Motor neuron (in vitro differentiated cells): Measurements from ENCODE around the gene HS1BP3. TPM values are rescaled to one million over a fixed set of nuclear protein-coding genes. Genes with fewer than 3 reads are reported as not detected.

Experiments
- ATAC-seq, 8 experiments: fragments of 200-7000 bp; cut with Tn5 transposase; replicated peaks in 6 of 8; 2 replicates each; pipeline ENCODE4 v1.8.0; 2021; ENCODE audit warnings: mild to moderate bottlenecking in 8 of 8, moderate library complexity in 8 of 8
- H3K27ac ChIP-seq, 2 donors: fragments of 250-450 bp; sonication (Bioruptor Pico); 2 replicates each; pipeline ENCODE4 v1.9.0; 2021; ENCODE audit warnings: antibody characterized with exemption in 2 of 2, mild to moderate bottlenecking in 2 of 2, moderate library complexity in 1 of 2
- H3K4me1 ChIP-seq, 2 donors: fragments of 250-450 bp; sonication (Bioruptor Pico); replicated peaks in 1 of 2; 2 replicates each; pipeline ENCODE4 v1.6.1; 2021; ENCODE audit warnings: antibody characterized with exemption in 2 of 2, mild to moderate bottlenecking in 2 of 2, moderate library complexity in 1 of 2
- H3K4me3 ChIP-seq, 5 donors: fragments of 250-450 bp; sonication (Bioruptor Pico); 2 replicates each; pipeline ENCODE4 v1.9.0; 2021; ENCODE audit warnings: antibody characterized with exemption in 5 of 5, mild to moderate bottlenecking in 5 of 5, moderate library complexity in 4 of 5
- WGBS, 10 experiments: fragments of 450-650 bp; shearing (Covaris generic); methylation state at CpG; one replicate each; pipeline ENCODE4 v1.0.0; 2022; 5-methylcytosine and 5-hydroxymethylcytosine counted together
- in situ Hi-C, 9 experiments: fragments of 400-800 bp; cut with MboI; loops; one replicate each; pipeline ENCODE4 v1.15.0; 2021; ENCODE audit warnings: low sequenced_read_pairs in 9 of 9, low pct_unique_long_range_greater_than_20kb in 2 of 9; ENCODE audit not compliant: unreplicated experiment in 9 of 9
- total RNA-seq, 8 experiments: library from RNA; unstranded; fragments of 300-600 nt; gene quantifications; 2 replicates each; pipeline versions ENCODE4 v1.2.3 to v1.2.4, GENCODE V29; 2022

HS1BP3 gene
- total RNA-seq, 8 experiments from 2014 or later, result 6.8 to 29.2 (median 11.2) TPM

- in situ Hi-C loops, result loop anchor here in 4 of 9 experiments (25.0 kb wide), 2 partner anchors 192 to 517 kb away; partner anchors contain the start of gene RHOB (in 3 of the 4)
- no peak overlapping the region for H3K4me3 ChIP-seq
- 80 to 100% (median 100%) methylated on average over 2 to 3 of the region's 6 CpGs; no CpG with 5 or more reads in 7 of the 10 experiments for WGBS, 10 experiments
- no peak for ATAC-seq
- no peak overlapping the region for H3K27ac ChIP-seq
- peaks cover 0 to 9% of the 10 kb centered on the region in 2 donors for H3K4me1 ChIP-seq
Measured at GRCh38 chr2:20629181-20629580, 21.7 kb downstream of the HS1BP3 start.

DNA sequence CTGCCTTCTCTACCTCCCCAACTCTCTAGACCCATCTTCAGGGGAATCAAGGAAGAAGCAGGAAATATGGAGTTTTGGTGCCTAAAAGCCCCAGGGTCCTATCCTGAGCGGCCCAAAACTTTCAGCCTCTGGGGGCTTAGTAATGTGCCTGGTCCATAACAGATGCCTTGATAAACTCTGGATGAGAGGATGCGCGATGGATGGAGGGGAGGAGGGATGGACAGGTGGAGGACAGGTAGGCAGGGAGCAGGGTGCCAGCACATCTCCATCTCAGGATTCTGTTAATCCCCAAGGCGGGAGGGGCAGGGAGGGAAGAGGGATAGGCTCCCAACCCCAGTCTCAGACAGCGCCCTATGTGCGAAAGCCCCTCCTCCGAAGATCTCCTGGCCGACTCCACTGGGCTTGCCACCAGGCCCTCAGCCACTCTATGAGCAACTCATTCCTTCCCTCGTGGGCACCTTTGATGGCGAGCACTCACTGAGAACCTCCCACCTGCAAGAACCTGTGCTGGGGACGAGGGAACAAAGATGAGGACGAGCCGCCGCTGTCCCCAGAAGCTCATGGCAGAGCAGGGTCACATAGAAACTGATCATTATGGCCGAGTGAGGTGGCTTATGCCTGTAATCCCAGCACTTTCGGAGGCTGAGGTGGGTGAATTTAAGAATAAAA lies 23.1 kb downstream of the HS1BP3 start:
- no peak overlapping the region for H3K4me3 ChIP-seq
- 70 to 100% (median 94%) methylated on average over 1 to 10 of the region's 16 CpGs; no CpG with 5 or more reads in 2 of the 10 experiments for WGBS, 10 experiments
- no peak for ATAC-seq
- H3K4me1 ChIP-seq, result peaks cover 8 to 9% of the 10 kb centered on the region in 2 donors
- no peak overlapping the region for H3K27ac ChIP-seq
- in situ Hi-C loops, result loop anchor here in 4 of 9 experiments (25.0 kb wide), 2 partner anchors 191 to 516 kb away; partner anchors contain the start of gene RHOB (in 3 of the 4)

DNA sequence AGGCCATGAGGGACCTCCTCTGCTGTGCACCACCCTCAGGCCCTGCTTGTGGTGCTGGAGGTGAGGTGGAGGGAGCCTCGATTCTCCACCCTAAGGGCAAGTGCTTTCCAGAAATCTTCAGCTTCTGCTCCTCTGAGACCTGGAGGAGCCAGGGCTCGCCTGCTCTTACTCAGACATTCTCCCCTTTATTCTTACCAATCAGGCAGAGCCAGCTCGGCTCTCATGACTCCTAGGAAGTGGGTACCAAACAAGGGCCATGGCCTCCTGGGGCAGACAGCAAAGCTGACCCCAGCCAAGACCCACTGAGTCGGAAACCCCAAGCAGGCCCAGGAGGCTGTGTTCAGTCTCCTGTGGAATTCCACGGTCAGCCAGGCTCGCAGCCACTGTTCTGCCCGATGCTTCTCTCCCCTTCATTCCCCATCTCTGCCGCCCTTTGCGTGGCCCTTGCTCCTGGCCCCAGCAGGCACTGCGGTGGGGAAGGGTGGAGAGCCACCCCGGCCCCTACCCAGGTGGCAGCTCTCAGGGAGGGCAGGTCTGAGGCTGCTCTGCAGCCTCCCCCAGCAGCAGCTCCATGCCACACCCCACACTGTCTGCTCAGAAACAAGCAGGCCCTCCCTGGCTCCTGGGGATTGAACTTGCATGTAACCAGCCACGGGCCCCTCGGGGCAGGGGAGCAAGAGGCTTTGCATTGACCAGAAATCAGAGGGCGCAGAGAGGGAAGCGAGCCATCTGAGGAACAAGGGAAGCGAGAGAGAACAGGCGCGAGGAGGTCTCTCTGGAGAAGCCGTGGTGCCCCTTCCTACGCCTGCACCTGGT lies 24.0 kb downstream of the HS1BP3 start:
- ATAC-seq, result peak in 4 of 8 experiments; percentile 13 to 82 (median 70)
- Histone ChIP-seq H3K4me3 (no peak overlapping the region), H3K4me1 (peaks cover 9 to 12% of the 10 kb centered on the region in 2 donors), H3K27ac (no peak overlapping the region)
- WGBS, 10 experiments, result 57 to 100% (median 93%) methylated on average over 1 to 7 of the region's 20 CpGs; no CpG with 5 or more reads in 3 of the 10 experiments
- in situ Hi-C loops, result loop anchor here in 4 of 9 experiments (25.0 kb wide), 2 partner anchors 190 to 515 kb away; partner anchors contain the start of gene RHOB (in 3 of the 4)

GRCh38 chr2:20626392-20626697 lies 24.6 kb downstream of the HS1BP3 start:
- in situ Hi-C loops, result loop anchor here in 4 of 9 experiments (25.0 kb wide), 2 partner anchors 189 to 514 kb away; partner anchors contain the start of gene RHOB (in 3 of the 4)
- peaks cover 9 to 12% of the 10 kb centered on the region in 2 donors for H3K4me1 ChIP-seq
- H3K4me3 ChIP-seq, result no peak overlapping the region
- no peak for ATAC-seq
- no peak overlapping the region for H3K27ac ChIP-seq
- 67 to 100% (median 100%) methylated on average over 1 to 2 of the region's 2 CpGs; no CpG with 5 or more reads in 4 of the 10 experiments for WGBS, 10 experiments

GRCh38 chr2:20625491-20626391 lies 25.2 kb downstream of the HS1BP3 start:
- peak in 4 of 8 experiments; percentile 27 to 89 (median 60) for ATAC-seq
- no peak overlapping the region for H3K4me3 ChIP-seq
- H3K27ac ChIP-seq, result no peak overlapping the region
- in situ Hi-C loops, result loop anchor here in 4 of 9 experiments (25.0 kb wide), 2 partner anchors 188 to 513 kb away; partner anchors contain the start of gene RHOB (in 3 of the 4)
- 80 to 100% (median 92%) methylated on average over 1 to 14 of the region's 19 CpGs; no CpG with 5 or more reads in 1 of the 10 experiments for WGBS, 10 experiments
- H3K4me1 ChIP-seq, result peaks cover 9 to 12% of the 10 kb centered on the region in 2 donors

GRCh38 chr2:20624884-20625485 lies 25.9 kb downstream of the HS1BP3 start:
- in situ Hi-C loops, result loop anchor here in 4 of 9 experiments (25.0 kb wide), 2 partner anchors 188 to 513 kb away; partner anchors contain the start of gene RHOB (in 3 of the 4)
- 80 to 100% (median 84%) methylated on average over 1 to 7 of the region's 11 CpGs; no CpG with 5 or more reads in 3 of the 10 experiments for WGBS, 10 experiments

DNA sequence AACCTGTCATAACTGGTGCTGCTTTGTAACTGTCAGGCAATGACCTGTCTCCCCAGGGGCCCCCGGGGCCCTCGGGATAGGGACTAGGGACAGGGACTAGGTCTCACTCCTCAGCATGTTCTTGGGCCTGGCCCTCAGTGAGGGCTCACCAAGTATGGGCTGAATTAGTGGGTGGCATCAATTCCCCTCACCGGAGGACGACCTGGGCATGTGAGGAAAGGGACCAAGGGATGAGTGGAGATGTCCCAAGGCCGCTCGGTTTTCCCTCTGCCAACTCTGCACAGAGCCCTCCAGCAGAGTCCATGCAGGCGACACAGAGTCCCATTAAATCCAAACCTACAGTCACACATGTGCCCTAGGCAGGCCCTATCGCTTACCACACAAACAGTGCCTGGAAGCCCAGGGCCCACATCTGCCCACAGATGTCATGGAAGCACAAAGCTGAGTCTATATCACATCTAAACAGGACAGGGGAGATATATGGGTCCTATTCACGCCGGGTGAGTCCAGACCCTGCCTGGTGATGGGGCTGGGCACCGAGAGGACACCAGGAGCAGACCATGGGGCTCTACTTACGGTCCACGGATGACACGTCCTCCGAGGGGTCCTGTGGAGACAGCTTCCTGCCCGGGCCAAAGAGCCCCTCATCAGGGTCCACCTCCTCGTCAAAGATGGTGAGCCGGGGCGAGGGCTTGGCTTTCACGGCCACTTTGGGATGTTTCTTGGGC lies 26.6 kb downstream of the HS1BP3 start:
- no peak overlapping the region for H3K27ac ChIP-seq
- H3K4me1 ChIP-seq, result peaks cover 9 to 12% of the 10 kb centered on the region in 2 donors
- in situ Hi-C loops, result no loop called here
- no peak for ATAC-seq
- WGBS, 10 experiments, result 40 to 100% (median 90%) methylated on average over 1 to 14 of the region's 20 CpGs; no CpG with 5 or more reads in 2 of the 10 experiments
- no peak overlapping the region for H3K4me3 ChIP-seq

More at GRCh38 chr2:20624884-20625485, 25.9 kb downstream of the HS1BP3 start:
- no peak for ATAC-seq
- Histone ChIP-seq H3K4me3 (no peak overlapping the region), H3K4me1 (peaks cover 9 to 12% of the 10 kb centered on the region in 2 donors), H3K27ac (no peak overlapping the region)

- 59 to 100% (median 82%) methylated on average over 1 to 4 of the region's 7 CpGs; no CpG with 5 or more reads in 6 of the 10 experiments for WGBS, 10 experiments
- Histone ChIP-seq H3K4me3 (no peak overlapping the region), H3K4me1 (peaks cover 9 to 12% of the 10 kb centered on the region in 2 donors), H3K27ac (no peak overlapping the region)
- ATAC-seq, result no peak
- in situ Hi-C loops, result no loop called here
Measured at GRCh38 chr2:20623741-20624155, 27.1 kb downstream of the HS1BP3 start.

GRCh38 chr2:20623241-20623640 lies 27.7 kb downstream of the HS1BP3 start:
- H3K27ac ChIP-seq, result no peak overlapping the region
- in situ Hi-C loops, result no loop called here
- 62 to 95% (median 63%) methylated on average over 4 to 9 of the region's 10 CpGs; no CpG with 5 or more reads in 7 of the 10 experiments for WGBS, 10 experiments
- no peak overlapping the region for H3K4me3 ChIP-seq
- no peak for ATAC-seq
- H3K4me1 ChIP-seq, result peaks cover 11 to 14% of the 10 kb centered on the region in 2 donors

DNA sequence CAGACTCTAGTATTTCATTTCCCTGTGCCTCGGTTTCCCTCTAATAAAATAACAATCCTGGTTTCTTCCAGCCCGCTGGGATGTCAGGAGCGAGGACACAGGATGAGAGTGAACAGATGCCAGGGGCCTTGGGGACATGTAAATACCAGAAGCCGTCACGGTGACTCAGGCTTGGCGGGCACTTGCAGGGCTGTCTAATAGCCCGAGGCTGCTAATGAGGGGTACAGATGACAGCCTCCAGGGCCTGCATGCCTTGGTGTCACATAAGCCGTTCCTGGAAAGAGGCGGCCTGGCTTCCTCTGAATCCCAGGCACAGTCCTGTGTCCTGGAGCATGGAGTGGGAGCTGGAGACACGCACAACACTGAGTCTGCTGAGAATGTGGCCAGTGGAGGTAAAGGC lies 28.2 kb downstream of the HS1BP3 start:
- peak in 3 of 8 experiments; percentile 9 to 47 (median 41) for ATAC-seq
- H3K27ac ChIP-seq, result no peak overlapping the region

GRCh38 chr2:20622296-20622686 lies 28.6 kb downstream of the HS1BP3 start:
- ATAC-seq, result no peak
- Histone ChIP-seq H3K27ac (no peak overlapping the region), H3K4me1 (peaks cover 14 to 17% of the 10 kb centered on the region in 2 donors), H3K4me3 (no peak overlapping the region)
- in situ Hi-C loops, result no loop called here
- 75 to 100% (median 95%) methylated on average over 1 to 6 of the region's 11 CpGs; no CpG with 5 or more reads in 2 of the 10 experiments for WGBS, 10 experiments

More for the DNA sequence above, 28.2 kb downstream of the HS1BP3 start:
- in situ Hi-C loops, result no loop called here
- 41 to 90% (median 76%) methylated on average over 2 to 7 of the region's 10 CpGs; no CpG with 5 or more reads in 4 of the 10 experiments for WGBS, 10 experiments
- peaks cover 14 to 17% of the 10 kb centered on the region in 2 donors for H3K4me1 ChIP-seq
- no peak overlapping the region for H3K4me3 ChIP-seq
